Endothelial cell of umbilical vein (primary cell): Measurements from ENCODE around the gene SDHA. TPM values are rescaled to one million over a fixed set of nuclear protein-coding genes. Genes with fewer than 3 reads are reported as not detected.
"Not testable (repeated sequence)": the region's sequence is repeated elsewhere in the genome, so short reads cannot be mapped to it uniquely, and the experiment has no call there.

Source experiments
- BruUV-seq: library from RNA; stranded (reverse); fragments of 400-500 nt; replicated peaks from 2 replicates; lab custom pipeline; 2021; lab: Mats Ljungman, UMichigan
- CTCF ChIA-PET: fragments of 300-600, 350-600 bp; sonication (Branson Sonifier 250); formaldehyde crosslinking; loops from one replicate; lab custom pipeline; 2021; ENCODE audit warnings: antibody characterized with exemption, inconsistent platforms; lab: Charles Lee
- POLR2A ChIA-PET: fragments of 300-600, 350-600 bp; sonication (Branson Sonifier 250); formaldehyde crosslinking; loops from one replicate; lab custom pipeline; 2021; ENCODE audit warnings: antibody characterized with exemption, inconsistent platforms; lab: Charles Lee
- DNase-seq: peaks from one replicate; pipeline ENCODE4 v3.0.0-alpha.2; 2011; ENCODE audit warnings: low read depth, low spot score
- FAIRE-seq: peaks from 2 replicates; lab custom pipeline; 2011; peaks lifted over from hg19 to GRCh38; lab: Jason Lieb, UNC
- H2AFZ ChIP-seq: 2 replicates; pipeline ENCODE4 v1.6.0; 2012; ENCODE audit warnings: low read depth, low read length, control low read depth, inconsistent platforms
- H3K27ac ChIP-seq: 2 replicates; pipeline ENCODE4 v1.5.1; 2011; ENCODE audit warnings: low read depth, mild to moderate bottlenecking, control low read depth, low read length, moderate library complexity; ENCODE audit not compliant: insufficient read depth
- H3K27me3 ChIP-seq, 2 experiments: 2 replicates each; pipeline versions ENCODE4 v1.6.0 to v1.6.1; 2011; ENCODE audit warnings: low read length in 2 of 2, mixed read lengths in 1 of 2; ENCODE audit not compliant: control insufficient read depth in 2 of 2, insufficient read depth in 2 of 2
- H3K36me3 ChIP-seq, 2 experiments: 2 replicates in 1 of 2; 3 replicates in 1 of 2; pipeline ENCODE4 v1.5.1; 2011; ENCODE audit warnings: low read length in 2 of 2, mild to moderate bottlenecking in 1 of 2, moderate library complexity in 1 of 2; ENCODE audit not compliant: control insufficient read depth in 2 of 2, insufficient read depth in 2 of 2; ENCODE audit errors: extremely low read depth in 1 of 2
- H3K4me1 ChIP-seq: 3 replicates; pipeline ENCODE4 v1.5.1; 2011; ENCODE audit warnings: mild to moderate bottlenecking, low read length; ENCODE audit not compliant: control insufficient read depth, insufficient read depth; ENCODE audit errors: extremely low read depth
- H3K4me2 ChIP-seq: 2 replicates; pipeline ENCODE4 v1.6.1; 2011; ENCODE audit warnings: low read length, control low read depth, mixed read lengths; ENCODE audit not compliant: insufficient read depth
- H3K4me3 ChIP-seq, 3 experiments: fragments of 200-600 bp in 1 of 3; sonication (generic), shearing (Covaris generic) in 1 of 3; replicated peaks in 1 of 3; 2 replicates each; pipeline ENCODE4 v1.5.1; 2011 to 2016; ENCODE audit warnings: control low read depth in 3 of 3, low read length in 3 of 3, mild to moderate bottlenecking in 2 of 3, inconsistent platforms in 1 of 3, low read depth in 1 of 3, moderate library complexity in 1 of 3; ENCODE audit not compliant: insufficient read depth in 1 of 3
- H3K79me2 ChIP-seq: 2 replicates; pipeline ENCODE4 v1.6.0; 2012; ENCODE audit warnings: low read length, inconsistent platforms; ENCODE audit not compliant: control insufficient read depth, insufficient read depth
- H3K9ac ChIP-seq: replicated peaks from 2 replicates; pipeline ENCODE3; 2011; ENCODE audit warnings: low read length, control low read depth; ENCODE audit not compliant: insufficient read depth; ENCODE audit errors: extremely low read depth
- H3K9me1 ChIP-seq: replicated peaks from 3 replicates; pipeline ENCODE4 v1.6.0; 2011; ENCODE audit warnings: mild to moderate bottlenecking, low read length; ENCODE audit not compliant: control insufficient read depth, insufficient read depth; ENCODE audit errors: extremely low read depth
- H3K9me3 ChIP-seq: replicated peaks from 2 replicates; pipeline ENCODE4 v1.5.1; 2012; ENCODE audit warnings: low read length, inconsistent platforms; ENCODE audit not compliant: control insufficient read depth, insufficient read depth
- H4K20me1 ChIP-seq: replicated peaks from 2 replicates; pipeline ENCODE3; 2011; ENCODE audit warnings: mild to moderate bottlenecking, low read length; ENCODE audit not compliant: control insufficient read depth, insufficient read depth; ENCODE audit errors: extremely low read depth
- dilution Hi-C: fragments of 300-500 bp; cut with MboI; formaldehyde crosslinking; loops from one replicate; pipeline ENCODE4 v1.15.0; 2019; ENCODE audit warnings: low sequenced_read_pairs; ENCODE audit not compliant: extremely low pct_ligation_motif_present
- intact Hi-C: fragments of 100-400 bp; cut with micrococcal nuclease; formaldehyde crosslinking; loops from one replicate; pipeline ENCODE4 v1.10.0; 2022
- polyA plus RNA-seq, 4 experiments: library from polyadenylated mRNA; depleted of rRNA in 3 of 4; stranded (reverse) in 3 of 4; unstranded in 1 of 4; fragments of >200 nt; gene quantifications; 2 replicates each; pipeline versions ENCODE4 v1.2.1 to v1.2.3, GENCODE V29; 2011 to 2012; ENCODE audit warnings: missing spikeins in 1 of 4
- total RNA-seq: library from RNA; stranded (reverse); gene quantifications from 2 replicates; pipeline ENCODE4 v1.2.3, GENCODE V29; 2021

Gene SDHA
- total and polyA plus RNA-seq, 2 donors (not counting 3 experiments of a cell fraction or from before 2014, with no cell fraction given) = 121 to 153 TPM

DNA sequence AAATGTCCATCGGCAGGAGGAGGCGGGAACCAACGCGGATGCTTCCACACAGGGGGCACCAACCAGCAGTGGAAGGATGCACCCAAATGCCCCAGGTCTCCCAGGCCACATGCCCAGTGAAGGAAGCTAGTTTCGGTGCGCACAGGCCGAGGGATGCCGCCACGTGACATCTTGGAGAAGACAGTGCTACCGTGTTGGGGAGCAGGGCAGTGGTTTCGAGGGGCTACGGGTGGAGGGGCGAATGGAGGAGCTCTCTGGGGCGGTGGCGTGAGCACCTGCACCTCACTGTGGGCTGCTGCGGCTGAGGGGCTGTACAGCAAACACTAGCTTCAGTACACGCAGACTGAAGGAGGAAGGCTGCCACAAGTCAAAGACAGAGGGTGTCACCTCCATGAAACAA, 76.7 kb downstream of the SDHA start:
- H3K9me3 ChIP-seq, H3K4me3 ChIP-seq, H3K27me3 ChIP-seq, FAIRE-seq, H3K4me2 ChIP-seq, H4K20me1 ChIP-seq, dilution Hi-C loops, H3K9ac ChIP-seq, H3K79me2 ChIP-seq, DNase-seq, CTCF ChIA-PET, H3K36me3 ChIP-seq, intact Hi-C loops, H3K4me1 ChIP-seq, H3K27ac ChIP-seq, BruUV-seq, POLR2A ChIA-PET, H2AFZ ChIP-seq, H3K9me1 ChIP-seq: not testable (repeated sequence)

DNA sequence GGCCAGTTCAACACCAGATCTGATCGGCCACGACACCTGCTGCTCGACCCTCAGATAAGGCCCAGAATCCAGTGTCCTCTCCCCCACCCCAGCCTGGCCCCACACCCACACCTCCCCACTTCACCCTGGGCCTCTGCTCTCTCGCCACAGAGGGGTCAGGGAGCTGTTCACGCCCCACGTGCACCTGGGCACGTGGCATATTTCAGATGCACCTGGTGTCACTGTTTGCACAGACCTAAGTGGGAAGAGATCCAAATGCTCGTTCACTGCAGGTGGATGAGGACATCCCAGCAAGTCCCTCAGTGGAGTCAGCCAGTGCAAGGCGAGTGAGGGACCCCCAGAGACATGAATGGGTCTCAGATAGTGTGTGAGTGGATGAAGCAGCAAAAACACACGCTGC, 78.1 kb downstream of the SDHA start:
- H3K4me2 ChIP-seq, H3K9me1 ChIP-seq, POLR2A ChIA-PET, H2AFZ ChIP-seq, H3K9ac ChIP-seq, H3K9me3 ChIP-seq, intact Hi-C loops, FAIRE-seq, H4K20me1 ChIP-seq, H3K36me3 ChIP-seq, H3K27me3 ChIP-seq, H3K79me2 ChIP-seq, H3K4me3 ChIP-seq, H3K4me1 ChIP-seq, dilution Hi-C loops, BruUV-seq, CTCF ChIA-PET, DNase-seq, H3K27ac ChIP-seq: not testable (repeated sequence)

DNA sequence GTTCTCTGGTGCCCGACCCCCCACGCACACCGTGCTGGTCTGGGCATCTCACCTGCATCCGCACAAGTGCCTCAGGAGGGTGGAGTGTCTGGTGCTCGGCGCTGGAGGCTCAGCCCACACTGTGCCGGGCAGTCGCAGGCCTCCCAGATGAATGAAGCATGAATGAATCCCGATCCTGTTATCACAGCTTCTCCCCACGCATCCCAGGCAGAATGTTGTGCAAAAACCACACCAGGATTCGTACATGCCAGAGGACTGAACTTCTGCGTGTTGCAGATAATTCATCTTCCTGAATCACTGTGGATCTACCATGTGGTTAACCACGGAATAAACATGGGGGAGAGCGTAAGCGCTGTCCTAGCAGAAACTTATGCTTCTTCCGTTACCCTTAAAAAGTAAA, 78.8 kb downstream of the SDHA start:
- H3K9me3 ChIP-seq, H2AFZ ChIP-seq, H3K27me3 ChIP-seq, H3K36me3 ChIP-seq, H3K9ac ChIP-seq, CTCF ChIA-PET, H3K79me2 ChIP-seq, H4K20me1 ChIP-seq, H3K27ac ChIP-seq, H3K4me3 ChIP-seq, POLR2A ChIA-PET, H3K4me2 ChIP-seq, H3K4me1 ChIP-seq, intact Hi-C loops, BruUV-seq, FAIRE-seq, H3K9me1 ChIP-seq, DNase-seq, dilution Hi-C loops: not testable (repeated sequence)

DNA sequence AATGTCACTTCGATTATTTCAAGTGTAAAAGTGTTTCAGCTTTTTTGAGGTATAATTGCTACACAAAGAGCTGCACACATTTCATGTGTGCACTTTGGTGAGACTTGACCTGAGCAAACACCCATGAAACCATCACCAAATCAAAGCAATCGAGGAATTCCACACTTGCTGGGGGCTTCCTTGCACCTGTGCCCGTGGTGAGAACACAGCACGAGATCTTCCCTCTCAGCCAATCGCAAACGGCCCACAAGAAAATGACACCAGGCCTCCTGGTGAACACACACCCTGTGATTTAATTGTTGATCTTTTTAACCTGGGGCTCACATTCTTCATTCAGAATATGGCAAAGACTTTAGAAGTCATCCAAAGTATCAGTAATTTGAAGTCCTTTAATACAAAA, 79.3 kb downstream of the SDHA start:
- H3K9me1 ChIP-seq, H3K27me3 ChIP-seq, intact Hi-C loops, POLR2A ChIA-PET, H2AFZ ChIP-seq, H3K79me2 ChIP-seq, DNase-seq, H3K36me3 ChIP-seq, H3K4me2 ChIP-seq, H3K9ac ChIP-seq, H4K20me1 ChIP-seq, H3K4me1 ChIP-seq, H3K9me3 ChIP-seq, BruUV-seq, H3K27ac ChIP-seq, H3K4me3 ChIP-seq, CTCF ChIA-PET, FAIRE-seq, dilution Hi-C loops: not testable (repeated sequence)
